ENCODE data around the gene HYAL1.
A peak's percentile ranks its signal among the peaks of the same experiment; 100 is the strongest.

The HYAL1 gene

DNA sequence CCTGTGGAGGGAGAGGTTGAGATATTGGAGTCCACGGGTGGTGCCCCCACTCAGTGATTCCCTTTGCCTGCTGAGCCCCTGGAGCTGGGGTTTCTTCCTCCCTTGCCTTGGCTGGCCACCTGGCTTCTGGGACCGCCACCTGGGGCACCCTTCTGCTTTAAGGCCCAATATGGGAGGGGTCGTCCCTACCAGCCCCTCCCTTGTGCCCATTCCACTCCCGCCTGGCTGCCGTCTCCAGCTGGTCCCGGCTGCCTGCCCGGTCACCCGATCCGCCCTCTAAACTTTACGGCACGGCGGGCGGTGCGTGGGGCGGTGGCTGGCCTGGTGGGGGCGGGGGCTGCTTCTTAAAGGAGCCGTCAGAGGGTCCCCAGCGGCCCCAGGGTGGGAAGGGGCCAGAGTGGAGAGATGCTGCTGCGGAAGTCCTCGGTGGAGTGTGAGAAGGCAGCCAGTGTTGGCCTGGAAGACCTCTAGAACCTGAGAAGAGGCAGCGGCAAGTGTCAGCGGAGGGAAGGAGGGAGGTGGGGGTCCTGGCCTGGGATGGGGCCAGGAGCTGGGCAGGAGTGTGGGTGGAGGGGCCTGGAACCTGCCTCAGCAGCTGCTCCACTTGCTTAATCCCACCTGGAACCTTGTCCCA lies 36.0 kb downstream of the HYAL1 start:
- peak; percentile 26 for DNase-seq (ENCODE audit: low read depth)
- TF ChIP-seq, protein P1, sequence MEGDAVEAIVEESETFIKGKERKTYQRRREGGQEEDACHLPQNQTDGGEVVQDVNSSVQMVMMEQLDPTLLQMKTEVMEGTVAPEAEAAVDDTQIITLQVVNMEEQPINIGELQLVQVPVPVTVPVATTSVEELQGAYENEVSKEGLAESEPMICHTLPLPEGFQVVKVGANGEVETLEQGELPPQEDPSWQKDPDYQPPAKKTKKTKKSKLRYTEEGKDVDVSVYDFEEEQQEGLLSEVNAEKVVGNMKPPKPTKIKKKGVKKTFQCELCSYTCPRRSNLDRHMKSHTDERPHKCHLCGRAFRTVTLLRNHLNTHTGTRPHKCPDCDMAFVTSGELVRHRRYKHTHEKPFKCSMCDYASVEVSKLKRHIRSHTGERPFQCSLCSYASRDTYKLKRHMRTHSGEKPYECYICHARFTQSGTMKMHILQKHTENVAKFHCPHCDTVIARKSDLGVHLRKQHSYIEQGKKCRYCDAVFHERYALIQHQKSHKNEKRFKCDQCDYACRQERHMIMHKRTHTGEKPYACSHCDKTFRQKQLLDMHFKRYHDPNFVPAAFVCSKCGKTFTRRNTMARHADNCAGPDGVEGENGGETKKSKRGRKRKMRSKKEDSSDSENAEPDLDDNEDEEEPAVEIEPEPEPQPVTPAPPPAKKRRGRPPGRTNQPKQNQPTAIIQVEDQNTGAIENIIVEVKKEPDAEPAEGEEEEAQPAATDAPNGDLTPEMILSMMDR (IDR thresholded peaks at IDR 0.05; ENCODE audit: low read length, missing control alignments): no peak

GRCh38 chr3:50266836-50267235 lies 36.5 kb downstream of the HYAL1 start:
- TF ChIP-seq, protein P1 (IDR thresholded peaks at IDR 0.05; ENCODE audit: low read length, missing control alignments): no peak
- DNase-seq (ENCODE audit: low read depth): no peak
- H3K4me3 ChIP-seq (replicated peaks; ENCODE audit: low read depth, low read length): peak overlapping the region; percentile 55

More for the DNA sequence above, 36.0 kb downstream of the HYAL1 start:
- peak overlapping the region; percentile 55 for H3K4me3 ChIP-seq (replicated peaks; ENCODE audit: low read depth, low read length)

DNA sequence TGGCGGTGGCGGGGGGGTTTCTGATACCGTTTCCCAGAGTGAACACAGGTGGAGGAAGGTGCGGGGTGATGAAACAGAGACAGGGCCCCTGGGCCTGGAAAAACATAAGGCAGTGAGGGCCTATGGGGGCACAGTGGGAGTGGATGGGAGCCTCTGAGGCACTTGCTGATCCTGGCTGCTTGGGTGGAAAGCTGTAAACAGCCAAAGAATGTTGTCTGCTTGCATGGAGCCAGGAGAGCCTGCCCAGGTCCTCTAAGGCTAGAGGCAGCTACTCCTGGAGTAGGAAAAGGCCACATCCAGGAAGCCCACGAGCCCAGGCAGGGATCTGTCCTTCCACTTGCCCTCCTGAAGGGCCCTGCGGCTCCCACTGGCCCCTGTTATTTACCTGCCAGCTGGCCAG lies 37.4 kb downstream of the HYAL1 start:
- TF ChIP-seq, protein P1 (IDR thresholded peaks at IDR 0.05; ENCODE audit: low read length, missing control alignments): no peak
- no peak for DNase-seq (ENCODE audit: low read depth)
- H3K4me3 ChIP-seq (replicated peaks; ENCODE audit: low read depth, low read length): no peak overlapping the region

DNA sequence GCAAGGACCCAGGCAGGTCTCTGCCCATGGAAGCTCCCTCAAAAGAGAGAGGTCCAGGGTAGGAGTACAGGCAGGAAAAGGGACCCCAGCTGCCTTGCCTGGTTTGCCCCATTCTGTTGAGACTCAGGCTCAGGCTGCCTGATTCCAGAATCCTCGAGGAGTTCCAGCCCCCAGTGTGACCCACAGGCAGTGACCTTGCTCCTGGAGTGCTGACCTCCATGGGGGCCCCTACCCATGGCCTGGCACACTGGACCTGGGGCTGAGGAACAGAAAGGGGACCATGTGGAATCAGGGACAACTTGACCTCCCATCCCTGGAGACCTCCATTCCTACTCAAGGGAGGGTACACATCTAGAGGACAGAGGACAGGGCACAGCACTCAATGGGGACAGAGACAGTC lies 37.8 kb downstream of the HYAL1 start:
- H3K4me3 ChIP-seq (replicated peaks; ENCODE audit: low read depth, low read length): no peak overlapping the region
- DNase-seq (ENCODE audit: low read depth): no peak
- TF ChIP-seq, protein P1 (IDR thresholded peaks at IDR 0.05; ENCODE audit: low read length, missing control alignments): no peak

DNA sequence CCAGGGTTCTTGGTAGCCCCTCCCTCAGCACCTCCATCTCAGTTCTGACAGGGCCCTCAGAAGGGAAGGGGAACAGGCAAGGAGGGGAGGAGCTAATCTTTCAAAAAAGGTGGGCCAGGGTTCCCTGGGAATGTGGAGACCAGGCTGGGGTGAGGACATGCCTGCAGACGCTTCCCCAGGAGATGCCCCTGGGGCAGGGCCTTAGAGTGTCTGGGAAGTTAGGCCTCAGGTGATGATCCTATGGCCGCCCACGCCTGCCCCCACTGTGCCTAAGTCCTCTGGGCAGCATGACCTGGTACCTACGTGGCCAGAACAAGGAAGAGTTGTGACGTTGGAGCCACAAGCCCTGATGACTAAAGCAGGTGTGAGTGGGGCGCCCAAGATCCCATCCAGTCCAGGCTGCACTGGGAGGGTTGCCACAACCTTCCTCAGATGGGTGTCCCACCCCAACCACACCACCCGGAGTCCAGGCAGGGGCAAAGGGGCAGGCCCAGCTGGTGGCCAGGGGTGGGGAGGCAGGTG lies 38.3 kb downstream of the HYAL1 start:
- DNase-seq (ENCODE audit: low read depth): no peak
- TF ChIP-seq, protein P1 (IDR thresholded peaks at IDR 0.05; ENCODE audit: low read length, missing control alignments): no peak

DNA sequence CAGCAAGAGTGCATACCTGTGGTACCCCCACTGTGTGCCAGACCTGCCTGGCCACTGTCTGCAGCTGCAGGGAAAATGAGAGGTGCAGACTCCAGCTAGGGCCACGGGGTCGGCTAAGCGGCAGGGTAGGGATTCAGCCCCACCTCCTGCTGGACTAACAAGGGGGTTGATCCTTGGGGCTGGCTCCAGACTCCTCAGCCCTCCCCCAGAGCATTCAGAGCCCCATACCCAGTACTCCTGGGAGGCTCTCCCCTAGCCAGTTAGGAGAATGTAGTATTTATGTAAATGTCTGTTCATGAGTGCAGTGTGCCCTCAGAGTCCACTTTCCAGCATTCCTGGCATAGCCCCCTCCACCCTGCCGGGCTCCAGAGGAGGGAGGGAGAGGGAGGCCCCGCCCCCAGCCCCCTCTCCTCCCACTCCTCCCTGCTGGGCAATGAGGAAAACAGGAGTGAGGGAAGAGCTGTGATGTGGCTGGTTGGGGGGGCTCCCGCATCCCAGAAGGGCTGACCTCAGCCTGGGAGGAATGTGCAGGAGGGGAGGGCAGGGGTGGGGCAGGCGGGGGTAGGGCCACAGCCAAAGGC lies 38.9 kb downstream of the HYAL1 start:
- TF ChIP-seq, protein P1 (IDR thresholded peaks at IDR 0.05; ENCODE audit: low read length, missing control alignments): no peak
- DNase-seq (ENCODE audit: low read depth): peak; percentile 86
- no peak overlapping the region for H3K4me3 ChIP-seq (replicated peaks; ENCODE audit: low read depth, low read length)

More for the DNA sequence above, 38.3 kb downstream of the HYAL1 start:
- H3K4me3 ChIP-seq (replicated peaks; ENCODE audit: low read depth, low read length): no peak overlapping the region

All from fibroblast of pulmonary artery (primary cell).